GM23248 (cell line): Measurements from ENCODE around the gene ADCY5. TPM values are rescaled to one million over a fixed set of nuclear protein-coding genes. Genes with fewer than 3 reads are reported as not detected.
"Not testable (repeated sequence)": the region's sequence is repeated elsewhere in the genome, so short reads cannot be mapped to it uniquely, and the experiment has no call there.

ENCODE experiments used
- DNase-seq: peaks from one replicate; pipeline ENCODE4 v3.0.0-alpha.2; 2015
- H2AFZ ChIP-seq: fragments of 200-600 bp; sonication (generic); 2 replicates; pipeline ENCODE4 v1.6.1; 2016; ENCODE audit warnings: antibody characterized with exemption
- H3F3A ChIP-seq: fragments of 200-600 bp; sonication (generic); 2 replicates; pipeline ENCODE4 v1.6.1; 2016; ENCODE audit warnings: mild to moderate bottlenecking, antibody characterized with exemption, mixed run types; ENCODE audit not compliant: insufficient read depth
- H3K27ac ChIP-seq: fragments of 200-600 bp; sonication (generic); 2 replicates; pipeline ENCODE4 v1.5.1; 2016; ENCODE audit warnings: mild to moderate bottlenecking
- H3K27me3 ChIP-seq: fragments of 200-600 bp; sonication (generic); replicated peaks from 2 replicates; pipeline ENCODE4 v1.6.1; 2016; ENCODE audit warnings: mild to moderate bottlenecking; ENCODE audit not compliant: insufficient read depth
- H3K36me3 ChIP-seq: fragments of 200-600 bp; sonication (generic); 2 replicates; pipeline ENCODE4 v1.6.1; 2016; ENCODE audit warnings: low read depth, mild to moderate bottlenecking
- H3K4me1 ChIP-seq: fragments of 200-600 bp; sonication (generic); 2 replicates; pipeline ENCODE4 v1.6.1; 2016; ENCODE audit warnings: mild to moderate bottlenecking; ENCODE audit not compliant: insufficient read depth
- H3K4me2 ChIP-seq: fragments of 200-600 bp; sonication (generic); one replicate; pipeline ENCODE4 v1.6.1; 2016; ENCODE audit warnings: mild to moderate bottlenecking; ENCODE audit not compliant: unreplicated experiment
- H3K4me3 ChIP-seq: fragments of 200-600 bp; sonication (generic); 2 replicates; pipeline ENCODE4 v1.5.1; 2016; ENCODE audit warnings: mild to moderate bottlenecking
- H3K79me2 ChIP-seq: fragments of 200-600 bp; sonication (generic); 2 replicates; pipeline ENCODE4 v1.6.1; 2016; ENCODE audit warnings: mild to moderate bottlenecking; ENCODE audit not compliant: insufficient read depth
- H3K9ac ChIP-seq: fragments of 200-600 bp; sonication (generic); 2 replicates; pipeline ENCODE4 v1.6.1; 2016; ENCODE audit warnings: mild to moderate bottlenecking
- H3K9me2 ChIP-seq: fragments of 200-600 bp; sonication (generic); 2 replicates; pipeline ENCODE4 v1.6.1; 2016; ENCODE audit warnings: mixed run types, mild to moderate bottlenecking, moderate library complexity; ENCODE audit not compliant: insufficient read depth
- H3K9me3 ChIP-seq: fragments of 200-600 bp; sonication (generic); one replicate; pipeline ENCODE4 v1.6.1; 2017; ENCODE audit warnings: low read depth
- H4K20me1 ChIP-seq: fragments of 200-600 bp; sonication (generic); 2 replicates; pipeline ENCODE4 v1.6.0; 2016; ENCODE audit not compliant: insufficient read depth
- EZH2 ChIP-seq: fragments of 200-600 bp; sonication (generic); IDR thresholded peaks from 2 replicates; pipeline ENCODE4 v1.6.1; 2018; ENCODE audit warnings: antibody characterized with exemption, mild to moderate bottlenecking; ENCODE audit not compliant: insufficient read depth, poor library complexity, severe bottlenecking
- EZH2phosphoT487 ChIP-seq: fragments of 200-600 bp; sonication (generic); IDR thresholded peaks from 2 replicates; pipeline ENCODE4 v1.6.1; 2018; ENCODE audit warnings: antibody characterized with exemption, moderate library complexity, mild to moderate bottlenecking, low read depth; ENCODE audit not compliant: insufficient read depth
- WGBS, 2 experiments: methylation state at CpG; one replicate each; pipeline ENCODE4 v1.1.6; 2015 to 2017; ENCODE audit warnings: low lambda C conversion rate in 2 of 2, low coverage in 1 of 2; ENCODE audit errors: missing lambda C conversion rate in 2 of 2; 5-methylcytosine and 5-hydroxymethylcytosine counted together
- in situ Hi-C: fragments of 300-500 bp; cut with MboI; formaldehyde crosslinking; loops from 2 replicates; pipeline ENCODE4 v1.15.0; 2020
- polyA plus RNA-seq: library from polyadenylated mRNA; unstranded; fragments of >200 nt; fragmentation: Nextera tagmentation; extraction: Ambion mirVana; gene quantifications from 2 replicates; pipeline ENCODE4 v1.2.1, GENCODE V29; 2016
- total RNA-seq: library from RNA; depleted of rRNA; stranded (reverse); fragments of >200 nt; shearing (Covaris generic); gene quantifications from 2 replicates; pipeline ENCODE4 v1.2.3, GENCODE V29; 2014; rRNA removed

Gene ADCY5
- total and polyA plus RNA-seq, 2 experiments from 2014 or later, result 0.09 to 1.2 TPM

DNA sequence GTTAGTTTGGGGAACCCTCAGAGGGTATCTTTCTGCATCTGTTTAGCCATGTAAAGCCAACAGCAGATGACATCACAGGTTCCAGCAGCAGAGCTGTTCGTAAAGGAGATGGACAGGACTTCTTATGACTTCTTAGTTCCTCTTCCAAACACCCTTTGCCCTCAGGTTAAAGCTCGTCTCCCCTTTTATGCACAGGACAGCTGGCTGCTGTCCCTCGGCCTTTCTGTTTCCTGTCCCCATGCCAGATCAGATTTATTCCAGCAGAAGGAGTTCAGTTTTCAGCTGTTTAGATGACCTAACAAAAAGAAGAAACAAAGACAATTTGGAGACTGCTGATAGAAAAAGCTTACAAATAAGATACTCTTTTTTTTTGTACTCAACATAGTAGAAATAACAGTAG, 202.0 kb downstream of the ADCY5 start:
- Histone ChIP-seq H3F3A (no peaks in the 10 kb centered on the region), H3K27me3 (no peaks in the 10 kb centered on the region), H4K20me1 (no peaks in the 10 kb centered on the region), H3K4me1 (no peaks in the 10 kb centered on the region), H3K9ac (no peak overlapping the region), H3K9me2 (no peaks in the 10 kb centered on the region), H3K4me2 (no peak overlapping the region), H2AFZ (no peak overlapping the region), H3K9me3 (no peaks in the 10 kb centered on the region), H3K4me3 (no peak overlapping the region), H3K79me2 (no peaks in the 10 kb centered on the region), H3K36me3 (no peaks in the 10 kb centered on the region; the same call in 1 of the 2 replicates), H3K27ac (no peak overlapping the region)
- TF ChIP-seq EZH2phosphoT487 (no peak), EZH2 (no peak)
- WGBS, 2 experiments, result 61 to 69% methylated on average over 3 of the region's 3 CpGs
- in situ Hi-C loops, result no loop called here
- no peak for DNase-seq

DNA sequence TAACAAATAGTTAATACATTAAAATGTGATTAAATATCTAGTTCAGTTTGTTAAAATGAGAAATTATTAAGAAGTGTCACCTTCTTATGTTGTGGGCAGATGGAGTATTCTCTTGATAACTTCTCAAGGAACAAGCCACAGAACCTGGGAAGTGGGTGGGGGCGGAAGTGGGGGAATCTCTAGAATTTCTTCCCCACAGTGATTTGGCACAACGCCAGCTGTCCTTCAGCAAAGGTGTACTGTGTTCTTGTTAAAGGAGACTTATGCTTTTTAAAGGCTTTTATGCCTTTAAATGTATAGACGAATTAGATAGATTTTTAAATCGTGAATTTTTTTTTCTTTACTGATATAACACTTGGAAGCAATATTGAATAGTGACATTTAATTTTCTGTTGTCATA, 204.8 kb downstream of the ADCY5 start:
- WGBS, 2 experiments, result 64 to 65% methylated on average over 4 of the region's 4 CpGs
- no peak for TF ChIP-seq EZH2
- no peak for TF ChIP-seq EZH2phosphoT487
- no peaks in the 10 kb centered on the region for H3K4me1 ChIP-seq
- no peak overlapping the region for H3K4me2 ChIP-seq
- no peaks in the 10 kb centered on the region for H3K9me3 ChIP-seq
- in situ Hi-C loops, result no loop called here
- no peak overlapping the region for H3K4me3 ChIP-seq
- no peaks in the 10 kb centered on the region for H3K27me3 ChIP-seq
- no peaks in the 10 kb centered on the region for H3K79me2 ChIP-seq
- no peaks in the 10 kb centered on the region for H3F3A ChIP-seq
- H3K27ac ChIP-seq, result no peak overlapping the region
- no peak overlapping the region for H2AFZ ChIP-seq
- H3K9me2 ChIP-seq, result no peaks in the 10 kb centered on the region
- H4K20me1 ChIP-seq, result no peaks in the 10 kb centered on the region
- no peaks in the 10 kb centered on the region; the same call in 1 of the 2 replicates for H3K36me3 ChIP-seq
- no peak overlapping the region for H3K9ac ChIP-seq
- no peak for DNase-seq

DNA sequence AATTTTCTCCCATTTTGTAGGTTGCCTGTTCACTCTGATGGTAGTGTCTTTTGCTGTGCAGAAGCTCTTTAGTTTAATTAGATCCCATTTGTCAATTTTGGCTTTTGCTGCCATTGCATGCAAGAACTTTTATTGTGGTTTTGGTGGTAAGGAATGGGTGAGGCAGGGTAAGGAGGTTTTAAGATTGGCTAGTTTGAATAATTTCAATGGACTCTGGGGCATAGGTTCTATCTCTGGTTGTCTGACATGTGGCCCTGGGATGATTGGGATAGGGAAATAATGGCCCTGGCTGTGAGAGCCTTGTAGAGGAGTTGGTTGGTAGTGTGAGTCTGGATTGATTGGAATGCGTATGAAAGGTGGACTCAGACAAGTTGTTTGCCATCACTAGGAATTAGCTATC, 209.1 kb downstream of the ADCY5 start:
- no peak overlapping the region for H3K4me2 ChIP-seq
- H3K9me3 ChIP-seq, result no peaks in the 10 kb centered on the region
- H3K36me3 ChIP-seq, result no peaks in the 10 kb centered on the region
- no peaks in the 10 kb centered on the region for H3K4me1 ChIP-seq
- WGBS, 2 experiments, result 94 to 100% methylated on average over 1 of the region's 1 CpG
- no peaks in the 10 kb centered on the region for H3K27me3 ChIP-seq
- H3K79me2 ChIP-seq, result no peaks in the 10 kb centered on the region
- H3K9ac ChIP-seq, result no peak overlapping the region
- no peak for TF ChIP-seq EZH2
- TF ChIP-seq EZH2phosphoT487, result no peak
- H2AFZ ChIP-seq, result no peak overlapping the region
- H3K9me2 ChIP-seq, result no peaks in the 10 kb centered on the region
- no peak for DNase-seq
- no peak overlapping the region for H3K27ac ChIP-seq
- H4K20me1 ChIP-seq, result no peaks in the 10 kb centered on the region
- H3F3A ChIP-seq, result no peaks in the 10 kb centered on the region
- no peak overlapping the region for H3K4me3 ChIP-seq
- in situ Hi-C loops, result no loop called here

DNA sequence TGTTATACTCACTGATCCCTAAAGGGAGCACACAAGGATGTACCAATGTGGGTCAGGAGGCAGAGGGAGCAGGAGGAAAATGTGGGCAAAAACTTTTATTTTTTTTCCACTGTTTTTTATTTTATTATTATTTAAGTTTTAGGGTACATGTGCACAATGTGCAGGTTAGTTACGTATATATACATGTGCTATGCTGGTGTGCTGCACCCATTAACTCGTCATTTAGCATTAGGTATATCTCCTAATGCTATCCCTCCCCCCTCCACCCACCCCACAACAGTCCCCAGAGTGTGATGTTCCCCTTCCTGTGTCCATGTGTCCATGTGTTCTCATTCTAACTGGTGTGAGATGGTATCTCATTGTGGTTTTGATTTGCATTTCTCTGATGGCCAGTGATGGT, 209.7 kb downstream of the ADCY5 start:
- WGBS, 2 experiments, result 98 to 100% methylated on average over 2 of the region's 2 CpGs
- DNase-seq, H3K4me3 ChIP-seq, H3K27ac ChIP-seq, H3K79me2 ChIP-seq, H3K9me3 ChIP-seq, H3K36me3 ChIP-seq, H3K9ac ChIP-seq, H3K4me1 ChIP-seq, H3F3A ChIP-seq, in situ Hi-C loops, H4K20me1 ChIP-seq, H3K9me2 ChIP-seq, H3K27me3 ChIP-seq, H2AFZ ChIP-seq, H3K4me2 ChIP-seq: not testable (repeated sequence)

DNA sequence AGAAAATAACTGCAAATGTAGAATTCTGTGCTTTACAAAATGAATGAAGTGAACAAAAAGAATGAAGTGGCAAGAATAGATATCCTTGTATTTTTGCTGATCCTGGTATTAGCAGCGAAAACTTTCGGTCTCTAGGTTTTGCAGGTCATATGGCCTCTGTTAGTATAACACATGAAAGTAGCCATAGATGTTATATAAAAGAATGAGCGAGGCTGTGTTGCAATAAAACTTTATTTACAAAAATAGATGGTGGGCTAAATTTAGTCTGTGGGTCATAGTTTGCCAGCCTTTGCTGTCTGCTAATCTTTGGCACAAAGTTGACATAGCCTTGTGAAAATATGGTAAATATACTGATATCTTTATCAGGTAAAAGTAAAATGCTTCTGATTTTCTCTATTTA, 212.0 kb downstream of the ADCY5 start:
- WGBS, 2 experiments, result 96 to 98% methylated on average over 3 of the region's 3 CpGs
- Histone ChIP-seq H3K4me1 (no peaks in the 10 kb centered on the region), H3K36me3 (0 out of 2 replicates have a peak, but pooled peaks cover 5% of the 10 kb centered on the region), H3F3A (no peaks in the 10 kb centered on the region), H4K20me1 (no peaks in the 10 kb centered on the region), H3K4me3 (no peak overlapping the region), H2AFZ (no peak overlapping the region), H3K79me2 (no peaks in the 10 kb centered on the region), H3K9ac (no peak overlapping the region), H3K9me3 (no peaks in the 10 kb centered on the region), H3K4me2 (no peak overlapping the region), H3K9me2 (no peaks in the 10 kb centered on the region), H3K27ac (no peak overlapping the region), H3K27me3 (no peaks in the 10 kb centered on the region)
- no peak for DNase-seq
- no peak for TF ChIP-seq EZH2phosphoT487
- in situ Hi-C loops, result no loop called here

Other genes with a start within 250 kb of the ADCY5 start
- gene SEC22A, start 247.1 kb downstream of the ADCY5 start, total RNA-seq, result 44.5 and 47.3 TPM in 2 replicates
- gene SEC22A, start 247.1 kb downstream of the ADCY5 start, polyA plus RNA-seq, result 35.1 and 35.2 TPM in 2 replicates
- 41.2 and 41.6 TPM in 2 replicates for gene HACD2, start 136.0 kb upstream of the ADCY5 start, total RNA-seq
- 27.0 and 29.6 TPM in 2 replicates for gene HACD2, start 136.0 kb upstream of the ADCY5 start, polyA plus RNA-seq